Spleen (tissue), 7 donors: ENCODE measurements around the gene WDR64.

ENCODE experiments used
- POLR2AphosphoS5 ChIP-seq, 3 donors: sonication (generic); formaldehyde crosslinking; IDR thresholded peaks; one replicate each; pipeline ENCODE4 v1.5.1; 2017; ENCODE audit warnings: antibody characterized with exemption in 3 of 3
- TF ChIP-seq, protein P1 (sequence below), 11 experiments: fragments of 200-600 bp in 7 of 11; fragments of 450-650 bp in 4 of 11; sonication (generic) in 4 of 11; IDR thresholded peaks in 8 of 11; conservative IDR thresholded peaks in 3 of 11; 1 replicate in 7 of 11; 2 replicates in 4 of 11; pipeline versions ENCODE4 v1.4.0 to v1.8.0; 2016 to 2021; ENCODE audit warnings: antibody characterized with exemption in 11 of 11, inconsistent platforms in 4 of 11, mild to moderate bottlenecking in 1 of 11
- donor health status: DM: no; HTN: no; CAD: no; lungs with moderate emphysema.
- donor health status: DM: no; HTN: no; CAD: no.
- donor health status: DM: no; HTN: no; CAD: no.

DNA sequence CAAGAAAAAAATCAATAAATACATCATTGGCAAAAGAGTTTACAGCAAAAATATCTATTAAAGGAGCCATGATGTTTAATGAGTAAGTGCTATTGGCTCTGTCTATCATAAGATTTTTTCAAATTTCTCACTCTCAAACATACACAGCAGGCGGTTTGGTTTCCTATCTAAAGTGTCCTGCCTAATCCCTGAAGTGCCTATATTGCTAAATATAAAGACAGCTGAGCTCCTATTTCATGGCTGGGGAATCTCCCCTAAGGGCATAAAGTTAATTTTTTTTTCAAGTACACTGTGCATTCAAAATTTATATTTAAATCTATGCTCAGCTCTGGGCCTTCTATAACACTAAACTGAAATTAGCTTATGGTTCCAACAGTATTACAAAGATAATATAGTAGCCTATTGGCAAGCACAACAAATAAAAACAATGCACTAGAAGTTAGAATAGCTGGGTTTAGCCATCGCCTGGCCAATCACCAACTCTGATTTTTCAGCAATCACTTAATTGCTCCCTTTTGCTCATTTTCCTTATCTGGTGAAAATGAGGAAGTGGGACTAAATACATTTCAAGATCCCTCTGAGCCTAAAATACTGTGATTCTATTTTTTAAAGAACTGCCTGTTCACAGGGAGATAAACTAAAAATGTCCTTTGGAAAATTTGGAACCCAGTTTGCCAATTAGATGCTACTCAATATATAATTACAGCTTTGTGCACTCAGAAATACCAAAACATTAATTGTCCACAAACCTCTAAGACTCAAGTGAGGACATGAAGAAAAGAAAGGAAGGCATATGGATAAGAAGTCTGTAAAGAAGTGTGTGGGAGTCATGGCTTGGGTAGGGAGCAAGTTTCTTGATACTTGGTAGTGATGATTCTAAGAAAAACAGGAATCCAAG is 62.5 kb downstream of the WDR64 start:
- no peak for TF ChIP-seq POLR2AphosphoS5 (IDR thresholded peaks at IDR 0.05)
- TF ChIP-seq, protein P1, sequence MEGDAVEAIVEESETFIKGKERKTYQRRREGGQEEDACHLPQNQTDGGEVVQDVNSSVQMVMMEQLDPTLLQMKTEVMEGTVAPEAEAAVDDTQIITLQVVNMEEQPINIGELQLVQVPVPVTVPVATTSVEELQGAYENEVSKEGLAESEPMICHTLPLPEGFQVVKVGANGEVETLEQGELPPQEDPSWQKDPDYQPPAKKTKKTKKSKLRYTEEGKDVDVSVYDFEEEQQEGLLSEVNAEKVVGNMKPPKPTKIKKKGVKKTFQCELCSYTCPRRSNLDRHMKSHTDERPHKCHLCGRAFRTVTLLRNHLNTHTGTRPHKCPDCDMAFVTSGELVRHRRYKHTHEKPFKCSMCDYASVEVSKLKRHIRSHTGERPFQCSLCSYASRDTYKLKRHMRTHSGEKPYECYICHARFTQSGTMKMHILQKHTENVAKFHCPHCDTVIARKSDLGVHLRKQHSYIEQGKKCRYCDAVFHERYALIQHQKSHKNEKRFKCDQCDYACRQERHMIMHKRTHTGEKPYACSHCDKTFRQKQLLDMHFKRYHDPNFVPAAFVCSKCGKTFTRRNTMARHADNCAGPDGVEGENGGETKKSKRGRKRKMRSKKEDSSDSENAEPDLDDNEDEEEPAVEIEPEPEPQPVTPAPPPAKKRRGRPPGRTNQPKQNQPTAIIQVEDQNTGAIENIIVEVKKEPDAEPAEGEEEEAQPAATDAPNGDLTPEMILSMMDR (IDR thresholded peaks at IDR 0.05 in 8 of 11, conservative IDR thresholded peaks at IDR 0.05 in 3 of 11) = no peak
